ENCODE results near the gene RAP1GAP2.

DNA sequence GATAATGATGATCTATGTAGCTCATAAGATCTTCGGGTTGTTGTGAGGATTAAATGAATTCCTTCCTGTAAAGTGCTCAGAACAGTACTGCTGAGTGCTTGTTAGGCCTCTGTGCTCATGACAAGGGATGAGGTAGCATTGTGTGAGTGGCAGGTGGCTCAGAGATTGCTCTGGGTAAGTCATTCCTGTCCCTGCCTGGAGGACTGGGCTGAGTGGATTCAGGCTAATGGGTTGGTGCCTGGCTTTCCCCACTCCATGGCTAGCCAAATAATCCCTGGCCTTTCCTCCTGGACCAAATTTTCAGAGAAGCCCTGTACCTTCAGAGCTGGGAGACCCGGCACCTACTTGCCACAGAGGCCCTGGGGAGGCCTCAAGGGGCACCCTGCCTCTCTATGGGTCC lies 45.5 kb upstream of the RAP1GAP2 start:
- TF ChIP-seq, protein P1, sequence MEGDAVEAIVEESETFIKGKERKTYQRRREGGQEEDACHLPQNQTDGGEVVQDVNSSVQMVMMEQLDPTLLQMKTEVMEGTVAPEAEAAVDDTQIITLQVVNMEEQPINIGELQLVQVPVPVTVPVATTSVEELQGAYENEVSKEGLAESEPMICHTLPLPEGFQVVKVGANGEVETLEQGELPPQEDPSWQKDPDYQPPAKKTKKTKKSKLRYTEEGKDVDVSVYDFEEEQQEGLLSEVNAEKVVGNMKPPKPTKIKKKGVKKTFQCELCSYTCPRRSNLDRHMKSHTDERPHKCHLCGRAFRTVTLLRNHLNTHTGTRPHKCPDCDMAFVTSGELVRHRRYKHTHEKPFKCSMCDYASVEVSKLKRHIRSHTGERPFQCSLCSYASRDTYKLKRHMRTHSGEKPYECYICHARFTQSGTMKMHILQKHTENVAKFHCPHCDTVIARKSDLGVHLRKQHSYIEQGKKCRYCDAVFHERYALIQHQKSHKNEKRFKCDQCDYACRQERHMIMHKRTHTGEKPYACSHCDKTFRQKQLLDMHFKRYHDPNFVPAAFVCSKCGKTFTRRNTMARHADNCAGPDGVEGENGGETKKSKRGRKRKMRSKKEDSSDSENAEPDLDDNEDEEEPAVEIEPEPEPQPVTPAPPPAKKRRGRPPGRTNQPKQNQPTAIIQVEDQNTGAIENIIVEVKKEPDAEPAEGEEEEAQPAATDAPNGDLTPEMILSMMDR (conservative IDR thresholded peaks at IDR 0.05), result no peak
- no peak for TF ChIP-seq ZFX (IDR thresholded peaks at IDR 0.05)

Data from C4-2B (cell line).